HepG2 (cell line): ENCODE results near the gene OTULINL. TPM values are rescaled to one million over a fixed set of nuclear protein-coding genes. Genes with fewer than 3 reads are reported as not detected.

ENCODE experiments used
- ATAC-seq: fragments of 200-7000 bp; cut with Tn5 transposase; 3 replicates; pipeline ENCODE4 v1.9.1; 2020; ENCODE audit warnings: mild to moderate bottlenecking, moderate library complexity
- BruUV-seq: library from RNA; stranded (reverse); fragments of 400-500 nt; replicated peaks from 2 replicates; lab custom pipeline; 2021; lab: Mats Ljungman, UMichigan
- CTCF ChIA-PET: fragments of 300-600 bp; formaldehyde crosslinking; extraction: SDS; loops from one replicate; lab custom pipeline; 2021; ENCODE audit warnings: low total read pairs, inconsistent platforms, low intra/inter-chr PET ratio; lab: Yijun Ruan, JAX
- POLR2A ChIA-PET: fragments of 350-600 bp; sonication (Branson Sonifier 250); formaldehyde crosslinking; loops from one replicate; lab custom pipeline; 2020; ENCODE audit warnings: antibody characterized with exemption, inconsistent platforms; lab: Yijun Ruan, JAX
- DNase-seq: peaks from one replicate; pipeline ENCODE4 v3.0.0-alpha.2; 2015; ENCODE audit warnings: low spot score
- FAIRE-seq: peaks from 3 replicates; lab custom pipeline; 2011; peaks lifted over from hg19 to GRCh38; lab: Jason Lieb, UNC
- H2AFZ ChIP-seq: one replicate; pipeline ENCODE4 v1.6.1; 2011; ENCODE audit warnings: low read length, inconsistent platforms
- H3K27ac ChIP-seq: fragments of 300-600 bp; 3 replicates; pipeline ENCODE4 v1.8.0; 2011; ENCODE audit warnings: mixed run types, mild to moderate bottlenecking, mixed read lengths, low read length, inconsistent platforms; ENCODE audit not compliant: insufficient read depth; ENCODE audit errors: extremely low read length
- H3K27me3 ChIP-seq, 2 experiments: fragments of 200-600 bp in 1 of 2; 2 replicates in 1 of 2; 3 replicates in 1 of 2; pipeline versions ENCODE4 v1.6.0 to v1.8.0; 2011; ENCODE audit warnings: low read length in 2 of 2, mild to moderate bottlenecking in 2 of 2, moderate library complexity in 2 of 2, inconsistent platforms in 1 of 2; ENCODE audit not compliant: insufficient read depth in 2 of 2, control insufficient read depth in 1 of 2
- H3K36me3 ChIP-seq, 2 experiments: fragments of 200-600 bp in 1 of 2; replicated peaks in 1 of 2; 2 replicates in 1 of 2; 3 replicates in 1 of 2; pipeline versions ENCODE4 v1.5.1 to v1.8.0; 2011; ENCODE audit warnings: low read length in 2 of 2, inconsistent platforms in 1 of 2; ENCODE audit not compliant: insufficient read depth in 2 of 2, control insufficient read depth in 1 of 2
- H3K4me1 ChIP-seq: 2 replicates; pipeline ENCODE4 v1.5.1; 2012; ENCODE audit warnings: low read length, inconsistent platforms; ENCODE audit not compliant: insufficient read depth
- H3K4me2 ChIP-seq: 2 replicates; pipeline ENCODE4 v1.6.0; 2011; ENCODE audit warnings: low read depth, low read length, inconsistent platforms
- H3K4me3 ChIP-seq, 3 experiments: fragments of 200-600 bp in 1 of 3; sonication (generic), shearing (Covaris generic) in 1 of 3; replicated peaks in 1 of 3; 2 replicates each; pipeline ENCODE4 v1.5.1; 2011 to 2016; ENCODE audit warnings: low read length in 3 of 3, inconsistent platforms in 2 of 3, low read depth in 2 of 3, mild to moderate bottlenecking in 2 of 3, control low read depth in 1 of 3, mixed read lengths in 1 of 3; ENCODE audit not compliant: insufficient read depth in 1 of 3
- H3K79me2 ChIP-seq: one replicate; pipeline ENCODE4 v1.6.1; 2011; ENCODE audit warnings: low read length, inconsistent platforms; ENCODE audit not compliant: insufficient read depth
- H3K9ac ChIP-seq: 2 replicates; pipeline ENCODE4 v1.6.0; 2011; ENCODE audit warnings: mild to moderate bottlenecking, low read depth, low read length, inconsistent platforms; ENCODE audit not compliant: insufficient read depth
- H3K9me3 ChIP-seq: 2 replicates; pipeline ENCODE4 v1.5.1; 2012; ENCODE audit warnings: mild to moderate bottlenecking, low read length
- H4K20me1 ChIP-seq: 2 replicates; pipeline ENCODE4 v1.6.0; 2011; ENCODE audit warnings: inconsistent platforms, mild to moderate bottlenecking, low read length, moderate library complexity; ENCODE audit not compliant: insufficient read depth
- AFF4 ChIP-seq: sonication (generic); formaldehyde crosslinking; IDR thresholded peaks from 2 replicates; pipeline ENCODE4 v1.4.0; 2020; ENCODE audit warnings: missing genetic modification reagents
- BCL6 ChIP-seq: IDR thresholded peaks from 2 replicates; pipeline ENCODE4 v1.6.1; 2016; ENCODE audit warnings: missing genetic modification reagents, missing compliant biosample characterization
- ELF4 ChIP-seq: sonication (generic); formaldehyde crosslinking; IDR thresholded peaks from 2 replicates; pipeline ENCODE4 v1.5.0; 2020; ENCODE audit warnings: missing genetic modification reagents, mild to moderate bottlenecking, moderate library complexity, borderline replicate concordance
- FLYWCH1 ChIP-seq: sonication (generic); formaldehyde crosslinking; IDR thresholded peaks from 2 replicates; pipeline ENCODE4 v1.8.1; 2023; ENCODE audit warnings: mild to moderate bottlenecking, missing genetic modification reagents
- LCORL ChIP-seq, 2 experiments: fragments of 450-650 bp in 1 of 2; sonication (generic) in 1 of 2; formaldehyde crosslinking in 1 of 2; IDR thresholded peaks; 2 replicates each; pipeline versions ENCODE4 v1.5.0 to v1.6.1; 2017 to 2020; ENCODE audit warnings: antibody characterized with exemption in 1 of 2, missing genetic modification reagents in 1 of 2
- RNF2 ChIP-seq: fragments of 450-650 bp; conservative IDR thresholded peaks from 2 replicates; pipeline ENCODE4 v1.6.1; 2016; ENCODE audit warnings: low read depth
- TFDP1 ChIP-seq: IDR thresholded peaks from 2 replicates; pipeline ENCODE4 v1.6.1; 2016; ENCODE audit warnings: missing compliant biosample characterization, missing genetic modification reagents, borderline replicate concordance
- ZNF414 ChIP-seq: sonication (generic); formaldehyde crosslinking; IDR thresholded peaks from 2 replicates; pipeline ENCODE4 v1.5.0; 2020; ENCODE audit warnings: missing genetic modification reagents
- ZNF431 ChIP-seq: sonication (generic); formaldehyde crosslinking; IDR thresholded peaks from 2 replicates; pipeline ENCODE4 v1.9.0; 2022; ENCODE audit warnings: missing genetic modification reagents, low read depth, mild to moderate bottlenecking, borderline replicate concordance
- ZNF547 ChIP-seq: sonication (generic); formaldehyde crosslinking; IDR thresholded peaks from 2 replicates; pipeline ENCODE4 v1.5.1; 2020; ENCODE audit warnings: mild to moderate bottlenecking, missing genetic modification reagents
- ZNF687 ChIP-seq: sonication (generic); formaldehyde crosslinking; IDR thresholded peaks from 2 replicates; pipeline ENCODE4 v1.5.1; 2020; ENCODE audit warnings: mild to moderate bottlenecking, missing genetic modification reagents, moderate library complexity
- ZNF777 ChIP-seq: sonication (generic); formaldehyde crosslinking; IDR thresholded peaks from 2 replicates; pipeline ENCODE4 v1.4.0; 2020; ENCODE audit warnings: missing genetic modification reagents
- WGBS: methylation state at CpG from one replicate; pipeline ENCODE4 v1.1.6; 2017; ENCODE audit warnings: low lambda C conversion rate; 5-methylcytosine and 5-hydroxymethylcytosine counted together
- in situ Hi-C: cut with HindIII; loops from 2 replicates; pipeline ENCODE4 v1.10.0; 2017; ENCODE audit warnings: low pct_unique_long_range_greater_than_20kb; ENCODE audit not compliant: extremely low pct_ligation_motif_present
- intact Hi-C: fragments of 100-400 bp; cut with micrococcal nuclease; formaldehyde crosslinking; loops from one replicate; pipeline ENCODE4 v1.10.0; 2022; ENCODE audit not compliant: unreplicated experiment
- polyA plus RNA-seq, 8 experiments: library from polyadenylated mRNA; depleted of rRNA in 3 of 8; stranded (reverse) in 7 of 8; unstranded in 1 of 8; fragments of >200 nt; fragmentation: Illumina TruSeq in 4 of 8; extraction: Trizol in 4 of 8; gene quantifications; 2 replicates each; pipeline versions ENCODE4 v1.2.1 to v1.2.3, GENCODE V29; 2011 to 2016; ENCODE audit warnings: low read depth in 4 of 8, missing spikeins in 1 of 8, mixed read lengths in 1 of 8; ENCODE audit not compliant: insufficient read depth in 1 of 8
- total RNA-seq, 5 experiments: library from RNA; depleted of rRNA; stranded (reverse); fragments of >200 nt; fragmentation: Illumina TruSeq; extraction: Trizol; gene quantifications; 2 replicates each; pipeline ENCODE4 v1.2.3, GENCODE V29; 2016; ENCODE audit warnings: low read depth in 1 of 5

OTULINL gene
- total and polyA plus RNA-seq, 2 of the 13 experiments (the other 11 are each of a cell fraction or from before 2014, with no cell fraction given), result 0.04 to 0.40 TPM

GRCh38 chr5:14581891-14582796, 552 bp downstream of the OTULINL start:
- no peaks in the 10 kb centered on the region for H3K36me3 ChIP-seq
- DNase-seq (no peak), FAIRE-seq (no peak), ATAC-seq (peak; percentile 84)
- no TSS peak for BruUV-seq
- no peak overlapping the region for H2AFZ ChIP-seq
- H3K4me2 ChIP-seq, result peak overlapping the region; percentile 71
- ChIA-PET POLR2A (no interaction called here), CTCF (no interaction called here)
- peaks cover 21% of the 10 kb centered on the region for H3K4me1 ChIP-seq
- H3K79me2 ChIP-seq, result no peaks in the 10 kb centered on the region
- 3% methylated on average over 16 of the region's 86 CpGs for WGBS
- H3K4me3 ChIP-seq, result peak overlapping the region; percentile 52 to 71 (median 53); a peak in 5 of 6 replicates
- H3K9ac ChIP-seq, result no peak overlapping the region
- no peak overlapping the region for H3K27ac ChIP-seq
- H3K27me3 ChIP-seq, result peaks cover 7 to 60% of the 10 kb centered on the region in 2 experiments
- no peaks in the 10 kb centered on the region for H3K9me3 ChIP-seq
- H4K20me1 ChIP-seq, result no peaks in the 10 kb centered on the region
- in situ Hi-C loops (no loop called here), intact Hi-C loops (loop anchor here (1.0 kb wide), 1 partner anchor 37 kb away; no protein-coding TSS in a partner anchor)
- TF ChIP-seq ZNF687 (CRISPR knock-in tag) (peak; percentile 41; the same call in 1 of the 2 replicates), ZNF547 (CRISPR knock-in tag) (no peak), BCL6 (CRISPR knock-in tag) (peak; percentile 54; the same call in 1 of the 2 replicates), AFF4 (no peak), RNF2 (0 out of 2 replicates have a peak, but pooled peaks have one; percentile 50), ZNF431 (CRISPR knock-in tag) (no peak), FLYWCH1 (CRISPR knock-in tag) (no peak), ZNF777 (CRISPR knock-in tag) (peak; percentile 91), LCORL (IDR thresholded peaks at IDR 0.05) (no peak), LCORL (CRISPR knock-in tag; IDR thresholded peaks at IDR 0.05) (no peak), ELF4 (CRISPR knock-in tag) (no peak), ZNF414 (no peak), TFDP1 (0 out of 2 replicates have a peak, but pooled peaks have one; percentile 24)
